SU-DHL-6 (cell line): Measurements from ENCODE around the gene DENND5B.
A peak's percentile ranks its signal among the peaks of the same experiment; 100 is the strongest.

Experiments used
- H2AFZ ChIP-seq: fragments of 200-600 bp; sonication (generic); 2 replicates; pipeline ENCODE4 v1.6.1; 2014; ENCODE audit warnings: low read depth, mild to moderate bottlenecking, moderate library complexity, mixed read lengths, antibody characterized with exemption, low read length; ENCODE audit not compliant: severe bottlenecking
- H3F3A ChIP-seq: fragments of 200-600 bp; shearing (Covaris generic); 2 replicates; pipeline ENCODE4 v1.6.0; 2016; ENCODE audit warnings: antibody characterized with exemption, mild to moderate bottlenecking; ENCODE audit not compliant: insufficient read depth
- H3K27ac ChIP-seq: fragments of 200-600 bp; sonication (generic); 2 replicates; pipeline ENCODE4 v1.5.1; 2016; ENCODE audit warnings: low read depth, mild to moderate bottlenecking, low read length, moderate library complexity, mixed read lengths
- H3K27me3 ChIP-seq: fragments of 200-600 bp; sonication (generic), shearing (Covaris generic); 2 replicates; pipeline ENCODE4 v1.6.0; 2014; ENCODE audit warnings: mild to moderate bottlenecking, low read length
- H3K36me3 ChIP-seq: fragments of 200-600 bp; sonication (generic); 2 replicates; pipeline ENCODE4 v1.6.1; 2014; ENCODE audit warnings: mild to moderate bottlenecking, low read length, mixed read lengths
- H3K4me2 ChIP-seq: fragments of 300-600, 200-600 bp; shearing (Covaris generic), sonication (generic); 2 replicates; pipeline ENCODE4 v1.6.0; 2014; ENCODE audit warnings: low read length, low read depth, mild to moderate bottlenecking; ENCODE audit not compliant: poor library complexity, severe bottlenecking
- H3K4me3 ChIP-seq: fragments of 200-600 bp; sonication (generic); 2 replicates; pipeline ENCODE4 v1.5.1; 2014; ENCODE audit warnings: antibody characterized with exemption, low read length, mild to moderate bottlenecking, mixed read lengths; ENCODE audit not compliant: insufficient read depth, poor library complexity, severe bottlenecking
- H3K79me2 ChIP-seq: fragments of 200-600 bp; sonication (generic); 2 replicates; pipeline ENCODE4 v1.6.1; 2014; ENCODE audit warnings: mild to moderate bottlenecking, low read length, moderate library complexity; ENCODE audit not compliant: insufficient read depth
- H3K9ac ChIP-seq: fragments of 200-600 bp; sonication (generic); 2 replicates; pipeline ENCODE4 v1.7.0; 2014; ENCODE audit warnings: mild to moderate bottlenecking, low read length
- H3K9me2 ChIP-seq: fragments of 200-600 bp; sonication (generic); replicated peaks from 2 replicates; pipeline ENCODE4 v1.6.1; 2014; ENCODE audit warnings: low read length; ENCODE audit not compliant: insufficient read depth
- H3K9me3 ChIP-seq: fragments of 200-600 bp; sonication (generic); 2 replicates; pipeline ENCODE4 v1.6.1; 2014; ENCODE audit warnings: low read length, mixed read lengths; ENCODE audit not compliant: insufficient read depth
- H4K20me1 ChIP-seq: fragments of 200-600 bp; sonication (generic); 2 replicates; pipeline ENCODE4 v1.6.1; 2014; ENCODE audit warnings: low read depth, mild to moderate bottlenecking, antibody characterized with exemption, low read length, moderate library complexity, mixed read lengths
- CTCF ChIP-seq: fragments of 200-600 bp; sonication (generic); IDR thresholded peaks from one replicate; pipeline ENCODE4 v1.5.1; 2017; ENCODE audit warnings: antibody characterized with exemption, mild to moderate bottlenecking, low read length, moderate library complexity; ENCODE audit not compliant: insufficient read depth, poor library complexity, severe bottlenecking
- EZH2phosphoT487 ChIP-seq: fragments of 200-600 bp; sonication (generic), shearing (Covaris generic); conservative IDR thresholded peaks from 2 replicates; pipeline ENCODE4 v1.6.1; 2018; ENCODE audit warnings: mild to moderate bottlenecking, antibody characterized with exemption, low read length, moderate library complexity, mixed read lengths

Gene DENND5B

GRCh38 chr12:31588976-31589375 is 2.0 kb downstream of the DENND5B start:
- peaks cover 58% of the 10 kb centered on the region for H3K79me2 ChIP-seq
- H3K4me2 ChIP-seq: peak overlapping the region; percentile 89
- H3K4me3 ChIP-seq: peak overlapping the region; percentile 82
- peak overlapping the region; percentile 54; the same call in 1 of the 2 replicates for H3K27ac ChIP-seq
- peak overlapping the region; percentile 87 for H3K9ac ChIP-seq
- H3K36me3 ChIP-seq: peaks cover 3% of the 10 kb centered on the region; the same call in 1 of the 2 replicates
- TF ChIP-seq CTCF: no peak
- TF ChIP-seq EZH2phosphoT487: no peak
- H4K20me1 ChIP-seq: 0 out of 2 replicates have a peak, but pooled peaks cover 11% of the 10 kb centered on the region
- H3K27me3 ChIP-seq: no peaks in the 10 kb centered on the region
- H3F3A ChIP-seq: peaks cover 34% of the 10 kb centered on the region
- no peaks in the 10 kb centered on the region for H3K9me3 ChIP-seq
- no peak overlapping the region for H2AFZ ChIP-seq
- no peaks in the 10 kb centered on the region for H3K9me2 ChIP-seq

DNA sequence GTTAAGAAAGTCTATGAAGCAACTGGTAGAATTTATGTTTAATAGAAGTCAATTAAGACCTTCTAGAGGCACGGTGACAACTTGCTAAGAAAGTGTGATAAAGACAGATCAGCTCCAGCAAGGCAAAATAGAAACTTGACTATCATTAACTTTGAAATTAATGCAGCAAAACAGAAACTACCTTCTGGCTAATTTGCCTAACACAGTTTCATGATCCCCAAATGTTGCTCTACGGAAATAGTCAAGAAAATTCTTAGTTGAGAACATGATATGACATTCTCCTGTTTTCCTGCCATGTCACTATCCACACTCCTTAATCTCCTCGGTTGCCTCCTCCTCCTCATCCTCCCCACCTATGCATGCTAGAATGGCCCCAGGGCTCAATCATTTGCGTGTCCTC is 4.2 kb downstream of the DENND5B start:
- Histone ChIP-seq H3K9me2 (no peaks in the 10 kb centered on the region), H4K20me1 (0 out of 2 replicates have a peak, but pooled peaks cover 11% of the 10 kb centered on the region), H3K9ac (no peak overlapping the region), H3F3A (peaks cover 26% of the 10 kb centered on the region), H3K4me2 (peak overlapping the region; percentile 49), H3K27ac (peak overlapping the region; percentile 47; the same call in 1 of the 2 replicates), H3K36me3 (peaks cover 3% of the 10 kb centered on the region; the same call in 1 of the 2 replicates), H3K9me3 (no peaks in the 10 kb centered on the region), H3K27me3 (no peaks in the 10 kb centered on the region), H3K4me3 (peak overlapping the region; percentile 27), H2AFZ (no peak overlapping the region), H3K79me2 (peaks cover 80% of the 10 kb centered on the region)
- TF ChIP-seq CTCF: no peak
- TF ChIP-seq EZH2phosphoT487: no peak

DNA sequence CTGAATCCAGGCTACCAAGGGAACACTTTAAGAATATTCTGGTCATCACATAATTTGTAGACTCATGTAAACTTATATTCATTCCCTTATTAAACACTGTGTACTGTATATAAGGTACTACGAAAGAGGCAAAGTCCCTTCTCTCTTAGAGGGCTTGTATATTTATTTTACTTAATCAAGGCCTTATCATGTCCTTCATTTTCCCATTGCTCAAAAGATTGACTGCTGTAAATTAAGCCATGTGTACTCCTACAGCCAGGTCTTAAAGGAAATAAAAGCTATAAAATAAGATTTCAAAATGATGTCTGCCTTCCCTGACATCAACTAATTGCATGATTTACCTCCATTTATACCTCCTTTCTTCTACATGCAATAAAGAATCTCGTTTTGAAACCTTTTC is 5.0 kb downstream of the DENND5B start:
- Histone ChIP-seq H3K9ac (no peak overlapping the region), H4K20me1 (0 out of 2 replicates have a peak, but pooled peaks cover 11% of the 10 kb centered on the region), H3K9me3 (no peaks in the 10 kb centered on the region), H3K36me3 (peaks cover 3% of the 10 kb centered on the region; the same call in 1 of the 2 replicates), H3K4me3 (no peak overlapping the region), H3K27me3 (no peaks in the 10 kb centered on the region), H3K27ac (0 out of 2 replicates have a peak overlapping the region, but pooled peaks have one; percentile 24), H3K79me2 (peaks cover 88% of the 10 kb centered on the region), H2AFZ (no peak overlapping the region), H3K4me2 (peak overlapping the region; percentile 49), H3F3A (peaks cover 20% of the 10 kb centered on the region), H3K9me2 (no peaks in the 10 kb centered on the region)
- no peak for TF ChIP-seq EZH2phosphoT487
- TF ChIP-seq CTCF: no peak
